GM12872 (cell line): ENCODE measurements around the gene FOXO6.

ENCODE experiments used
- CTCF ChIP-seq: IDR thresholded peaks from 3 replicates; pipeline ENCODE4 v1.5.1; 2011; ENCODE audit warnings: low read depth, mild to moderate bottlenecking, low read length, moderate library complexity; ENCODE audit not compliant: insufficient read depth

The FOXO6 gene

GRCh38 chr1:41366455-41367287, 5.4 kb downstream of the FOXO6 start:
- TF ChIP-seq CTCF: no peak

DNA sequence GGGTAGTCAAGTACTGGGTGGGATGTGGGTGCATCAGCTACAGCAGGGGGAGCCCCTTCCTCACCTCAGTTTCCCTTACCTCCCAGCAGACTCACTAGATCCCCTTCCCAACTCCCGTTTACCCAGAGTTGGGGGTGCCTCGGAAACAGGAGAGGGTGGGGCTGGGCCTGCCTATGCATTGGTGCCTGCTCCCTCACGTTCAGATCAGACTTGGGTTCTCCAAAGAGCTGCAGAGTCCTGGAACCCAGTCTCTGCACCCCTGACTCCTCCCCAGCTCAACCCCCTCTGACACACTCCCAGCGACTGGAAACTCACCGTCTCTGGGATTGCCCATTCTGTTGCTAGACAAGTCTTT, 6.0 kb downstream of the FOXO6 start:
- TF ChIP-seq CTCF: no peak

DNA sequence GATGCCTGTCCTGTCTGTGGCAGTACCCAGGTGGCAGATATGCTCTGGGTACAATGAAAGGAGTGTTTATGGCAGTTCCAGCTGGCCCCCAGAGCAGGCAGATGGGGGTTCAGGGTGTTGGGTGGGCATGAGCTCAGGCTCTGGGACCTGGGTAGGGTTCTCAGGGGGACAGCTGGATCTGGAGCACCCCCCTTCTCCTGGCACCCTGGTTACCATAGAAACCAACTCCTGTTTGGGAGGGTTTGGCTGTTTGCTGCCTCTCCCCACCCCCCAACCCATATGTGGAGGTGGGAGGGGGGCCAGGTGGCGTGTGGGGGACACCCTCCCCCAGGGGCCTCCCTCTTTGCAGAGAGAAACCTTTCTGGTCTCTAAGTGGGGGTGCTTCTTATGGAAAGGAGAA, 7.1 kb downstream of the FOXO6 start:
- no peak for TF ChIP-seq CTCF

DNA sequence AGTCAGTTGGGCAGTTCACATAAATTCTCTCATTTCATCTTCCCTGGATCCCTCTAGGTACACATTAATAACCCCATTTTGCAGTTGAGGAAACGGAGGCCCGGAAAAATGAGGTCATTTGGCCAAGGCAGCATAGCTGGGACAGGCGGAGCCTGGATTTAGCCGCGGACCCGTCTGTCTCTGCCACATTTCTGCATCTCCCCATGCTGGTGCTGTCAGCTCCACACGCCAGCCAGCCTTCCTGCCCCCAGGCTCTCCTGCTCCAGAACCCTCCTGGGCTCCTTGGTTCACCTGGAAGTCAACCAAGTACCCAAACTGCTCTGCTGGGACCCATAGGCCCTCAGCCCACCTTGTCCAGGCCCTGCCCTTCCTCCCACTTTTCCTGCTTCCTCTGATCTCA, 7.6 kb downstream of the FOXO6 start:
- TF ChIP-seq CTCF: no peak

GRCh38 chr1:41369531-41369930, 8.3 kb downstream of the FOXO6 start:
- TF ChIP-seq CTCF: no peak

DNA sequence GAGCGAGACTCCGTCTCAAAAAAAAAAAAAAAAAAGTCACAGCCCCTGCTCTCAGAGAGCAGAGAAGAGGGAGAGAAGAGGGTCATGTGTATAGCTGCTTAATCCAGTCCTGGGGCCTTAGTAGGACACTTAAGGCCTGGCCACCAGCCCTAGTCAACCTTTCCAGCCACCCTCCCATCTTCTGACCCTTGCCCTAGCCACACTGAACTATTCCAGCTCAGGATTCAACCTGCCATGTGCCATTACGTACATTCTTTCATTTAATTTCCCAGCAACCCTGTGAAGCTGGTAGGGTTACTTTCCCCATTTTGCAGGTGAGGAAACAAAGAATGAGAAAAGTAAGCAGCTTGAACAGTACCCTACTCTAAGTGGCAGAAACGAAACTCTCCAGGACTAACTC, 9.0 kb downstream of the FOXO6 start:
- no peak for TF ChIP-seq CTCF

DNA sequence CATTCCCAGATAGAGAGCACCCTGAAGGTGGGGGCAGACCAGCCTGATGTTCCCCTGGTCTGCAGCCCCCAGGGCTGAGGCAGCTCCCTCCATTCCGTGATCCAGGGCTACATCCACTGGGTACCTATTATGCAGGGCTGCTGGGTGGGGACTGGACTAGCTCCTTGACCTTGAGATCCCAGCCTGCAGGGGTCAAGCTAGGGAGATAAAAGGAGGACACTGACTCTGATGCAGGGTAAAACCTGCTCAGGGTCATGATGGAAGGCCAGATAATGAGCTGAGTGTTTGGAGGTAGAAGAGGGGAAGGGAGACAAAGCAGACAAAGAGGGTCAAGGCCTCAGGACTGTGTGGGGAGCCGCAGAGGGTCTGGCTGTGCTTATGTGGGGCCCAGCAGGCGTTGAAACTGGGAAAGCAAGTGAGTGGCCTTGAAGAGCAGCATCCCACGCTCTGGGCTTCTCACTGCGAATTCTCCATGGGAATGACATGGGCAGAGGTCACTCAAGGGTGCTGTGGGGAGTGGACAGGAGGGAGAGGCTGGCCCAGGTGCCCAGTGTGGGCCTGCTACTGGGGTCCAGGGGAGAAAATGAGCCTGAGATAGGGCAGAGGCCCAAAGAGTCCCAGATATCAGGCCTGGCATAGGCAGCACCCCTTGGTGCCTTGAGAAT, 9.7 kb downstream of the FOXO6 start:
- TF ChIP-seq CTCF: no peak
